Skin of body (tissue), 2 donors: ENCODE results near the gene ANKRD44. TPM values are rescaled to one million over a fixed set of nuclear protein-coding genes. Genes with fewer than 3 reads are reported as not detected.
"Not testable (repeated sequence)": the region's sequence is repeated elsewhere in the genome, so short reads cannot be mapped to it uniquely, and the experiment has no call there.

ENCODE experiments used
- DNase-seq: peaks from one replicate; lab custom pipeline; 2025; lab: John Stamatoyannopoulos, UW
- total RNA-seq: library from RNA; depleted of rRNA; stranded (reverse); fragments of >200 nt; gene quantifications from one replicate; pipeline ENCODE4 v1.2.3, GENCODE V29; 2014

ANKRD44 gene
- total RNA-seq, 1 donor from 2014 or later: 21.8 TPM

DNA sequence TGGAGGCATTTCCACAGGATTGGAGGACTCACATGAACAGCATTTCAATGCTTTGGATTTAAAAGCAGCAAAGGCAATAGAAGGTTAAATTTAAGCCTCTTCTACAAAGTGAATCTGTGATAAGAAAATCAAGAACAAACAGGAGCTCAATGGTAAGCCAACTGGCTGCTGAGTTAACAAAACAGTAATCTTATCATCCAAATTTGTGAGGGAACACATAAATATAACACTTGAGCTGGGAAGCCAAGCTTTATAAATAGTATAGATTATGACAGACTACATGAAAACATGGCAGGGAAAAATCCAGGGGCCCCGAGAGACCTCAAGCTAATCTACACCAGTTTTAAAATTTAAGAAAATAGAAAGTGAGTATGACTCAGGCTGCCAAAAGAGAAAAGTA lies 275.6 kb downstream of the ANKRD44 start:
- no peak for DNase-seq

DNA sequence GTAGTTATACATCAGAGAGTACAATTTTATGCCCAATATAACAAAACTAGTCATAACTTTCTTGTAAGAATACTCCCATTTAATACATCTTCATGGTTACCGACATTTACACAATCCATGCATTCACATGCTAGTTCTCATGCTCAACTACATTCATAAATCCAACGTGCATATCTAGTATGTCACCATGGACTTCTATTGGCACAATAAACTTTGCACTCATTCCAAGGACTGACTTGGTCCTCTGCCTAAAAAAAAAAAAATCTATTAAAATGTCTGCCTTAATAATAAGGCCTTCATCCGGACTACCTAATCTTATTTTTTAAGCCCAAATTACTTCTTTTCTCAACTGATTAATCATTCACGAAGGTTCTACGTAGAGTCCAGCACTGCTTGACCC lies 276.3 kb downstream of the ANKRD44 start:
- no peak for DNase-seq

DNA sequence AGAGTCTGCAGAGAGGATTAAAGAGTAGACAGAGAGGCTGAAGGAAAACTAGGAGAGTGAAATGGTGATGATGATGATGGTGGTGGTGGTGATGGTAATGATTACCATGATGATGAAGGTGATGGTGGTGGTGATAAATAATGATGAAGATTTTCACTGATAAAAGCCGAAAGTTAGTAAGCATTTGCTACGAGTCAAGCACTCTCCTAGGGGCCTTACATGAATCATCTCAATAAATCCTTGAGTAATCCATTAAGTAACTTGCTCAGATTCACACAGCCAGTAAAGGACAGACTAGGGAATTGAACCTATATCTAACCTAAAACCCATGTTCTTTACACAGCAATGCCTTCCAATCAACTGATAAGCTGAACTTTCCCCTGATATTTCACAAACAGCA lies 277.4 kb downstream of the ANKRD44 start:
- no peak for DNase-seq

DNA sequence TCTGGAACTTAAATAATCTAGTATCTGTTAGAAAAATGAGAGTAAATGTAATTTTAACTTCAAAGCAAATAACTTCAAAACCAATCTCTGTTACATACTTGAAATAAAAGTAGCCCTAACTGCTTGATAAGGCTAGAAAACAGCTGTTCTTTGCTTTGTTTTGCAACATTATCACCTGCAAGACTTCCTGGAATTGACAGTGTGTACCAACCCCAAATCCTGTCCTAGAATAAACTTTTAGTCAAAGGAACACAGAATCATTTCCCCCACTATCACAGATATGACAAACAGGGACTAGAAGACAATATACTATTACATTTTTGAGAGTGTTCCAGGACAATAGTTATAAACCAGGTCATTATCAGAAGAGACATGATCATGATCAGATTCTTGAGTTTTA lies 278.8 kb downstream of the ANKRD44 start:
- no peak for DNase-seq

DNA sequence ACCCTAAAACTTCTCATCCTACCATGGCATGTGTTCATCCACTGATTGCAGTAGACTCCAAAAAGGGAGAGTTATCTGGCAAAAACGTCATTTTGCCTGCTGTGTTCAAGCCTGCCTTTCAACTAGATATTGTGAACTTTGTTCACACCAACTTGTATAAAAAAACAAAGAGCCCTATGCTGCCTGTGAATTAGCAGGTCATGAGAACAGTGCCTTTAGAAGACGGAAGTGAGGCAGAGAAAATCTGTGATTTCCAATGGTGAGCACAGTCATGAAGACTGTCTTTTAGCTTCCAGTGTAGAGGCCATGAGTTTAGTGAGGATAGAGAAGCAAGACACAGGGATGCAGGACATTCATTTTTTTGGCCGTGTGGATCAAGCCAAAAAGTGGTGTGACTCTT lies 280.5 kb downstream of the ANKRD44 start:
- no peak for DNase-seq

DNA sequence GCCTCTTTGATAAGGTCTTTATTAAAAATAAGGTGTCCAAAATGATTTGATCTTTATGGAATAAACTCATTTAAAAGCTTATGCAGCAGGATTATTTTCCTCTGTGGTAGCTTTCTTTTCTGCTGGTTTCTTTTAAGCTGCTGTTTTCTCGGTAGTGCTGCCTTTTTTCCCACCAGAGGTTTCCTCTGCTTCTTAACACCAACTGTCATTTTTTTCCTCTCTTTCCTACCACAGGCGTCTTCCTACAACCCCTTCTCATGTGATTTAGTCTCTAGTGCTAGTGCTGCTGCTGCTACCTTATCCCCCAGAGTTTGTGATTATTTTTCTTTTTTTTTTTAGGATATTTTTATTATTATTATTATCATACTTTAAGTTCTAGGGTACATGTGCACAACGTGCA lies 281.9 kb downstream of the ANKRD44 start:
- no peak for DNase-seq

DNA sequence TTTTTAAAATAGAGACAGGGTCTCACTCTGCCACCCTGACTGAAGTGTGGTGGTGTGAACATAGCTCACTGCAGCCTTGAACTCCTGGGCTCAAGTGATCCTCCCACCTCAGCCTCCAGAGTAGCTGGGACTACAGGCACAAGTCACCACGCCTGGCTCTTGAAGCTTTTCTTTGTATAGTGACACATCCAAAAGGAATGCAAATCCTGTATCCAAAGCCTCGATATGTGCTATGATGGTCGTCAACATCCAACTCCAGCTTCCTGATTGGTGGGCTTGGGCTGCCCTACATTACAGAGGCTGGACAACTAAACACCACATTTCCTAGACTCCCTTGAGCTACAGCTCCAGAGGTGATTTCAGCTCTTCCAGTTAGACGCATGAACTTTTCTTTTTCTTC lies 282.4 kb downstream of the ANKRD44 start:
- no peak for DNase-seq

DNA sequence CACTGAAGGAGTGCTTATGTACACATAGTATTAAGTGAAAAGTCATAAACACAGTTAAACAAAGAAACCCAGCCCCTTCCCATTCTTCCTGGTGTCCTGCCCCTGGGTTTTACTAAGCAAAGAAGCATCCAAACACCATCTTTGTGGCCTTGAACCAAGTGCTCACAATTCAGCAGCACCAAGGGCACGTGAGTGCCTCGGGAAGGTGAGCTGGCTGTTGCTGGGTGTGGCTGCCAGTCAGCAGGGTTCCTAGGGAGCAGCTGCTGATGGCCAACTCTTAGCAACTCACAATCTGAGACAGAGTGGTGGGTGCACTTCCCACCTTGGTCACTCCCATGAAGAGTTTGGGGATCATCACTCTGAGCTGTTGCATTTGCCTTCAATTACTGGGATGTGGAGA lies 286.4 kb downstream of the ANKRD44 start:
- no peak for DNase-seq

DNA sequence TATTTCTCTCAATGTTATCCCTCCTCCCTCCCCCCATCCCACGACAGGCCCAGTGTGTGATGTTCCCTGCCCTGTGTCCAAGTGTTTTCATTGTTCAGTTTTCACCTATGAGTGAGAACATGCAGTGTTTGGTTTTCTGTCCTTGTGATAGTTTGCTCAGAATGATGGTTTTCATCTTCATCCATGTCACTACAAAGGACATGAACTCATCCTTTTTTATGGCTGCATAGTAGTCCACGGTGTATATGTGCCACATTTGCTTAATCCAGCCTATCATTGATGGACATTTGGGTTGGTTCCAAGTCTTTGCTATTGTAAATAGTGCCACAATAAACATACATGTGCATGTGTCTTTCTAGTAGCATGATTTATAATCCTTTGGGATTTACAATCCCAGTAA lies 289.7 kb downstream of the ANKRD44 start:
- not testable (repeated sequence) for DNase-seq

DNA sequence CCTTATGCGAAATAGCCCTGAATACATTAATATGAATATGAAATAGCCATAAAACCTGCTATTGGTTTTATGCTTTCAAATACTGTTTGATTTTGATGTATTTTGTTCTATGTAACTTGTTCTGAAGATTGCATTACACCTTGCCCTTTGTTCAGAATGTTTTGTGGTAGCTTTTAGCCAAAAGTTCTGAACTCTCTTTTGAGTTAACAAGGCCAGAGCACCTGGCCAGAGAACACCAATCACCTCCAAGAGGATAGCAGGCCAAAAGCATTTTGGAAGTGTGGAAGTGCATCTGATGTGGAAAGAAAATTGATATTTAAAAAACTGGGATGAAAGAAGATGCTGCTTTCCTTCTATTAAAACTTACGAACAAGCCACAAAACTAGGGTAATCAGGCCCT lies 297.5 kb downstream of the ANKRD44 start:
- DNase-seq: no peak

DNA sequence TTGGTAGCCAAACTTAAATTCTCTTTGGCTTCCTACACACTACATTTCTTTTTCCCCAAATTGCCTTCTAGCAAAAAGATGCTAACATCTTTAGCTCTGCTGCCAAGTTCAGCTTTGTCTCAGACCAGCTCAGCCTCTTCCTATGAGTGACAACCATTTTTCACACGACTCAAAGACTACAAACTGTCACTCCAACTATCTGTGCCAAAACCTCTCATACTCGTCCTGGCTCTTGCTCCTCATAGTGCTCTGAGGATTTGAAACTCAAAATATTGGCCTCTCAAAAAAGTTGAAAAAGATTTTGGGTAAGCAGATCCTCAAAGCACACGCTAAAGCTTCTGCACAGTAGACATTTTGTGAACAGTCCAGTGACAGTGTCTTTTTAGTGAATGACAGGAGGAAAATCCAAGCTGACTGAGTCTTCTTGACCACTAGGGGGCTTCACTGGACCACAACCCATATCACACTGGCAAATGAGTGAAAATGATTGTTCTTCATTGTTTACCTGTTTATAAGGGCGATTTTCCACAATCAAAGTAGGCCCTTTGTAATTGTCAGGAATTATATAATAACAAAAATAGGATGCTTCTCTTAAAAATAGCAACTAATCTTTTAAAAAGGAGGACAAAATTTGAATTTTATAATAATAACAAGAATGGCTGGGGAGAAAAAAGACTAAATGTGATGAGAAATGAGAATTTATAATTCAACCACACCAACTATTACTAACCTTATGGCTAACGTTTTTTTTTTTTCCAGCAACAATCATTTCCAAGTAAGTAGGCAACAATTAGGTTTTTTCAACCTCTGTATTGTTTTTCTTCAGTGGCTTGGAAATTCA lies 298.6 kb downstream of the ANKRD44 start:
- DNase-seq: peak; percentile 48

DNA sequence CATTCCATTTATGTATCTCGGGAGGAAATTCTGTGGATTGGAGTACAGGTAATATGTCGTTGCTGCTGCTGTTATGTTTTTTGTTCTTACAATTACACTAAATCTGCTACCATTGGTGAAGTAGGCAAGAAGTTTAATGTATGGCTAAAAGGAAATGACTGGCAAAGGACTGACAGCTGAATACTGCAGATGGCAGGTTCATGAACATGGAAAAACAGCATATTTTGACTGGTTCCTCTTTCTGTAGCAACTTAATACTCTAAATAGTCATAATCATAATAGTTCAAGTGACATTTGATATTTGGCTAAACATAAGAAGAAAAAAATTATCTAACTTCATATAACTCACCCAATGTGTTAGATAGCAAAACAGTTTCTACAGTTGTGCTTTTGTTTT lies 299.6 kb downstream of the ANKRD44 start:
- DNase-seq: no peak

DNA sequence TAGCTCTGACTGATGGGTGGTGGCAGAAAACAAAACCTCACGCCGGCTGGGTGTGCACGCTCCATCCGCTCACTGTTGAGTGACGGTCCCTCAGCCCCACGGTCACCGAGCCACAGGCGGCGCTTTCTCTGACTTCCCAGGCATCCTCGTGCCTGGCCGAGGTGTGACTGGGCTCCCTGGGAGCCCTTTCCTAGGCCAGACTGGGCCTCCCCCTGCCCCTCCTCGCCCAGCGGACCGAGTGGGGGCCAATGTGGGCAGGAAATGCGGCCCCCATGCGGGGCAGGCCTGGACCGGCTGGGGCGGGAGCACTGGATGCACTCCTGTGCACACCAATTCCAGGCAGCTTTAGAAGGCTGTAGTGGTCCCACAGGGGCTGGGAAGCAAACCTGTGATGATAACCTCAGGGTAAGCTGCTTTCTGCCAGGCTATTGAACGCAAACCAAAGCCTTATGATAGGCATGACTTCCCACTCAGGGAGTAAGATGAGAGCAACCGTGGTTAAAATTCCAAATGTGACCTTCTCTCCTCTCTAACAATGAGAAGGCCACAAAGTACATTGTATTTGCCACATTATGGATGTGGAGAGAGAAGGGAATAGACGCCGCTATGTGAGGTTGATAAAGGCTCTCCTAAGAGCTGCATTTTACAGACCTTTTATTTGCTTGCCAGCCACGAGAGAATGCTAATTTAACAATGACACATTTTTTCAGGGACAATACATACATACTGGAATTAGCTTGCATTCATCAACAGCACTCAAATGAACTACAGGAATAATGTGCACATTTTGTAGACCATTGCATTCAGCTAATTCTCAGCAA lies 300.2 kb downstream of the ANKRD44 start:
- no peak for DNase-seq

DNA sequence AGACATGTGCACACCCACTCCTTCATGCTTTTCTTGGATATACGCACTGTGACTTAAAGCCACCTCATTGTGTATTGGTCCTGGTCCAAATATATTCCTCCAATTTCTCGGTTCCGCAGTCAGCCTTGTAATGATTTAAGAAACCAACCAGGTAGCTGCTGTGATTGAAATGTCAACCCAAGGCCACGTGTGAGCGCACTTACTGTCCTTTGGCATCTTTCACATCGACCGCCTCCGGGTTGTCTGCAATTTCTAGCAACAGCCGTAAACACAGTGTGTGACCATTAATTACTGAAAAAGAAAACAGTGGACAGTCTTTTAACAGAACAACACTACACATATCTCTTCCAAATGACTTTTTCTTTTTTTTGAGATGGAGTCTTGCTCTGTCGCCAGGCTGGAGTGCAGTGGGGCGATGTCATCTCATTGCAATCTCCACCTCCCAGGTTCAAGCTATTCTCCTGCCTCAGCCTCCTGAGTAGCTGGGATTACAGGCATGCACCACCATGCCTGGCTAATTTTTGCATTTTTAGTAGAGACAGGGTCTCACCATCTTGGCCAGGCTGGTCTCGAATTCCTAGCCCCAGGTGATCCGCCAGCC lies 301.7 kb downstream of the ANKRD44 start:
- DNase-seq: not testable (repeated sequence)

DNA sequence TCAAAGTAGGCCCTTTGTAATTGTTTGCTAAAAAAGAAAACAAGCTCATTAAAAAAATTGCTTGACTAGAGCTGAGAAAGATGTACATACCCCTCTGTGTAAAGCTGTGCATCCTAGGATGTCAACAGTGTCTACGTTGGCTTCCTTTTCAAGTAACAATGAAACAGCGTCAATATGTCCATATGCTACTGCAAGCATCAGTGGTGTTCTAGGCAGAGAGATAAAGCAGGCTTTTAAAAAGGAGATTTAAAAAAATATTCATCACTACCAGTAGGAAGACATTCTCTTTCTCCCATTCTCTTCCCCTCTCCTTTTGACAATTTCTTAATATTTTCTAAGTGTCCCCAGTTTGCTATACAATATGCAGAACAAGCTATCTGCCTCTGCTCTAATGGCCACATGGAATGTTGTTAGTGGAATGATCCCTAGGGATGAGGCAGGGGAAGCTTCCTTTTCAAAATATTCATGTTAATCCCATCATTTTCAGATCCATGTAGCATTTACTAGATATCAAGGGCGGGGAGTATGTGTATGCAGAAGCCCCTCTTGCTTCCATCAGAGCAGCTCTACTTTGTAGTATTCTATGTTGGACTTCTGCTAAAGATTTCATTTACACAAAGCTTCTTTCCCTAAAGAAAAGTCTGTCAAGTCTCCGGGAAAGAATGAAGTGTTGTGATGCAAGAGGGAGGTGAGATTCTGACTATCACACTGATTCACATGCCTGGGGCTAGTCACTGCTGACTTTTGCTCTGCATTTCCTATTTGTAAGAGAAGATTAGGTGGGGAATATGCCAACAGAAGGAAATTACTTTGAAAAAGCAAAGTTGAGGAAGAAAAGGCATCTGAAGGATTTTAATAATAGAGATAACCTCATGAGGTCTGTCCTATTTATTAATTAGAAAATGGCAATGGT lies 302.6 kb downstream of the ANKRD44 start:
- DNase-seq: no peak

DNA sequence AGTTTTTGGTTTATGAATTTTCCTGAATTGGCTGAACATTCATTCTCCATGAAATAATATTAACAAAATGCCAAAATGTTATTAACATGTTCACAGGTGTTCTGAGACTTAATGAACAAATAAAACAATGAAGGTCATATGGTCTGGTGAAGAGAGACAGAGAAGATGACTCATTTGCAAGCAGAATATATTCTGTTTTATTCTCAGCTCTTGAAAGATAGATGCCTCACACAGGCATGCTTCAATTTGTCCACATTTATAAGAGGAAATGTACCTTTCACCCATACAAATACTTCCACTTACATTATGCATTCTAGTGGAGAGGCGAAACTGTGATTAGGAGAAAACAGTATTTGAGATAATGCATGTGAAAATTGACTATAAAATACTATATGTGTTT lies 308.7 kb downstream of the ANKRD44 start:
- no peak for DNase-seq

DNA sequence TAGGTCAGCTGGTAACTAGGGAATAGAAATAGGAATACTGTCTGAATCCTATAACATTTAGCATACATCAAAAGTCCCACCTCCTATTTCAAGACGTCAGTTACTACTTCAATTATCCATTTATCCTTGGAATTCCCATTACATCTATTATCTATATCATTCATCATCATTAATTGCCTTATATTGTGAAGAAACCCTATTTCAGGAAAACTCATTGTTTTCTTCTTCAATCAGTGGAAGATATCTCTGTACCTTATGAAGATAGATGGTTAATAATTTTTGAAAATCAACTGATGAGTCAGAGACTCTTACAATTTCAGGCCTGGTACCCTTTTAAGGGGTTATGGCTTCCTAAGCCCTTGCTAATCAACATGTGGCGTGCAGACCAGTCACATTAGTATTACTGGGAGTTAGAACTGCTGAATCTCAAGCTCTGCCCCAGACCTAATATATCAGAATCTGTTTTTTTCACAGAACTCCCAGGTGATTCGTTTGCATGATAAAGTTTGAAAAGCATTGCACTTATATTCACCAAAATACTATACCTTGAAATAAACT lies 314.7 kb downstream of the ANKRD44 start:
- DNase-seq: no peak

DNA sequence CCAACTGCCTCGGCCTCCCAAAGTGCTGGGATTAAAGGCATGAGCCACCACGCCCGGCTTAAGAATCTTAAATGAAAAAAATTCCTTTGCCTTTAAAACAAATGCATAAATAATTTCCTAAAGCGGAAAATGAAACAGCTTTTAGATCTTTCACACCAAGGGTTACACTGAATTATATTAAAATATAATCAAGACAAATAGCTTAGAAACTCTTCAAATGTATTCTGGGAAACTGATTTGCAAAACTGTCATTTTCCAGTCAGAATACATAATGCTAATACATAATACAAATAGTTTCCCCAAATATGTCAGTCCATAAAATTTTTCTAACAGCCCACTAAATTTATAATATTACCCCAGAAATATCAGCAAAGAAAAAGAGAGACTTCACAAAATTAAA lies 315.8 kb downstream of the ANKRD44 start:
- DNase-seq: no peak

DNA sequence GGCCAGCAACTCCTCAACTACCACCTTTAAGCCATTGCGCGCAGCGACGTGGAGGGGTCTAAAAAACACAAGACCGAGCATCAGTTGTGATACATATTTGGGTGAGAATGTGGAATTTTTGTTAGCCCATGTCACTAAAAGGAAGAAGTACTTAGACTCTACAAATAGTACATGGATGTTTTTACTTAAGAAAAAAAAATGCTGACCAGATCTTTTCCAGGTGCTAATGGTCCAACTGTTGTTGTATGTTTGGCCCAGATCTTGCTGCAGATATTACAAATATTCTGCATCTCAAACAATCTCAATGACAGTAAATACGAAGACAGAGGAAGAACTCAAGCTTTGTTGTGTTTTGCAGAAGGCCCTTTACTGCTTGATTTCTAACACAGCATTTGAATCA lies 317.0 kb downstream of the ANKRD44 start:
- DNase-seq: no peak

DNA sequence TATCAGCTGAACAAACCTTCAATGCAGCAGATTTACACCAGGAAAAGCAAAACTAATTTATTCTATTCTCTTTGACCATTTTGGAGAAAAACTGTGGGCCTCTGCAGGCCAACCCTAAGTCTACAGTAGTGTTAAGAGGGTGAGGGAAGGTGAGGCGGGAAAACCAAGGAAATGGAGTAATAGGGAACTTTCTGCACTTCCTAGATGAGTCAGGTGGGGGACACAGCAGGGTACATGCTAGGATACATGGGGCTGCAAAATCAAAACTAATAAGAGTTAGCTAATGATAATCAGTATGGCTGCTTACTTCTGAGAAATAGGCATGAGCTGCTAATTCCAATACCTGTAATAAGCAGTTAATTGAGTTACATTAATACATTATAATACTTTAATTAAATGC lies 318.1 kb downstream of the ANKRD44 start:
- DNase-seq: no peak
